ENCODE results near the gene C6orf132.

Gene C6orf132

GRCh38 chr6:42099340-42100028 lies 42.9 kb downstream of the C6orf132 start:
- POLR2A ChIA-PET (ENCODE audit: low non-redundant PET), result no interaction called here
- peak overlapping the region; percentile 98 for H3K27ac ChIP-seq
- CTCF ChIA-PET, result interaction anchor here (0.9 kb wide), 1 partner anchor 68 kb away, joined by 3 read pairs; no protein-coding TSS in a partner anchor
- TF ChIP-seq CTCF (conservative IDR thresholded peaks at IDR 0.05; ENCODE audit: low read depth), result no peak
- DNase-seq (ENCODE audit: low spot score), result peak; percentile 89

GRCh38 chr6:42095776-42096541 lies 46.5 kb downstream of the C6orf132 start:
- H3K27ac ChIP-seq, result peak overlapping the region; percentile 26
- DNase-seq (ENCODE audit: low spot score), result no peak
- no peak for TF ChIP-seq CTCF (conservative IDR thresholded peaks at IDR 0.05; ENCODE audit: low read depth)
- ChIA-PET POLR2A (ENCODE audit: low non-redundant PET) (interaction anchor here (0.5 kb wide), 1 partner anchor 22 kb away, joined by 3 read pairs; no protein-coding TSS in a partner anchor), CTCF (interaction anchor here (0.7 to 0.8 kb wide), 3 partner anchors 23 to 184 kb away, joined by 3 read pairs; no protein-coding TSS in a partner anchor)

GRCh38 chr6:42095094-42095493 lies 47.3 kb downstream of the C6orf132 start:
- CTCF ChIA-PET, result interaction anchor here (0.7 kb wide), 1 partner anchor 183 kb away, joined by 3 read pairs; no protein-coding TSS in a partner anchor
- TF ChIP-seq CTCF (conservative IDR thresholded peaks at IDR 0.05; ENCODE audit: low read depth), result no peak
- peak overlapping the region; percentile 26 for H3K27ac ChIP-seq
- POLR2A ChIA-PET (ENCODE audit: low non-redundant PET), result interaction anchor here (0.5 kb wide), 1 partner anchor 22 kb away, joined by 3 read pairs; no protein-coding TSS in a partner anchor
- no peak for DNase-seq (ENCODE audit: low spot score)

GRCh38 chr6:42093582-42094329 lies 48.7 kb downstream of the C6orf132 start:
- ChIA-PET CTCF (no interaction called here), POLR2A (ENCODE audit: low non-redundant PET) (no interaction called here)
- TF ChIP-seq CTCF (conservative IDR thresholded peaks at IDR 0.05; ENCODE audit: low read depth), result no peak
- no peak for DNase-seq (ENCODE audit: low spot score)
- H3K27ac ChIP-seq, result no peak overlapping the region

GRCh38 chr6:42091718-42092023 lies 50.7 kb downstream of the C6orf132 start:
- CTCF ChIA-PET, result interaction anchor here (0.6 kb wide), 1 partner anchor 151 kb away, joined by 5 read pairs; no protein-coding TSS in a partner anchor
- TF ChIP-seq CTCF (conservative IDR thresholded peaks at IDR 0.05; ENCODE audit: low read depth), result no peak
- no peak overlapping the region for H3K27ac ChIP-seq
- POLR2A ChIA-PET (ENCODE audit: low non-redundant PET), result no interaction called here
- no peak for DNase-seq (ENCODE audit: low spot score)

Data from RWPE1 (cell line).